Skin epidermis (tissue), 12 donors: ENCODE results near the gene CUEDC2.
"Not testable (repeated sequence)": the region's sequence is repeated elsewhere in the genome, so short reads cannot be mapped to it uniquely, and the experiment has no call there.

Experiments
- H3K27ac ChIP-seq, 21 experiments: fragments of 200-600 bp; sonication (generic) in 11 of 21; one replicate each; pipeline ENCODE4 v1.5.0; 2020; ENCODE audit warnings: mild to moderate bottlenecking in 3 of 21, inconsistent platforms in 2 of 21, moderate library complexity in 2 of 21
- H3K4me3 ChIP-seq, 7 experiments: fragments of 200-600 bp; sonication (generic) in 2 of 7; one replicate each; pipeline ENCODE4 v1.5.0; 2020; ENCODE audit warnings: inconsistent platforms in 2 of 7, mild to moderate bottlenecking in 2 of 7, moderate library complexity in 1 of 7

The CUEDC2 gene

GRCh38 chr10:102457591-102458150 lies 25.3 kb upstream of the CUEDC2 start:
- H3K27ac ChIP-seq: no peak overlapping the region
- H3K4me3 ChIP-seq: no peak overlapping the region

- H3K4me3 ChIP-seq: no peak overlapping the region
- peak overlapping the region in 4 of 21 experiments; percentile 19 to 41 (median 27) for H3K27ac ChIP-seq
Measured at GRCh38 chr10:102455893-102456471, 23.6 kb upstream of the CUEDC2 start.

DNA sequence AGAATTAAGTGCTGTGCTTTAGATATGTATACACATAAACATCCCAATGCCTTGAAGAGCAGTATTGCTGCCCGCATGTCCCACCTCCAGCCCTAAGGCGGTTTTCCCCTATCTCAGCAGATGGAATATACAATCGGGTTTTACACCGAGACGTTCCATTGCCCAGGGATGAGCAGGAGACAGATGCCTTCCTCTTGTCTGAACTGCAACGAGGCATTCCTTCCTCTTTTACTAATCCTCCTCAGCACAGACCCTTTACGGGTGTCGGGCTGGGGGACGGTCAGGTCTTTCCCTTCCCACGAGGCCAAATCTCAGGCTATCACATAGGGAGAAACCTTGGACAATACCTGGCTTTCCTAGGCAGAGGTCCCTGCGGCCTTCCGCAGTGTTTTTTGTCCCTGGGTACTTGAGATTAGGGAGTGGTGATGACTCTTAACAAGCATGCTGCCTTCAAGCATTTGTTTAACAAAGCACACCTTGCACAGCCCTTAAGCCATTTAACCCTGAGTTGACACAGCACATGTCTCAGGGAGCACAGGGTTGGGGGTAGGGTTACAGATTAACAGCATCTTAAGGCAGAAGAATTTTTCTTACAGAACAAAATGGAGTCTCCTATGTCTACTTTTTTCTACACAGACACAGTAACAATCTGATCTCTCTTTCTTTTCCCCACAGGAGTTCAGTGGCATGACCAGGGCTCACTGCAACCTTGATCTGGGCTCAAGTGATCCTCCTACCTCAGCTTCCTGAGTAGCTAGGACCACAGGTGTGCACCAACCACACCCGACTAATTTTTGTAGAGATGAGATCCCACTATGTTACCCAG lies 22.5 kb upstream of the CUEDC2 start:
- peak overlapping the region in 2 of 21 experiments; percentile 33 to 41 for H3K27ac ChIP-seq
- H3K4me3 ChIP-seq: not testable (repeated sequence)

DNA sequence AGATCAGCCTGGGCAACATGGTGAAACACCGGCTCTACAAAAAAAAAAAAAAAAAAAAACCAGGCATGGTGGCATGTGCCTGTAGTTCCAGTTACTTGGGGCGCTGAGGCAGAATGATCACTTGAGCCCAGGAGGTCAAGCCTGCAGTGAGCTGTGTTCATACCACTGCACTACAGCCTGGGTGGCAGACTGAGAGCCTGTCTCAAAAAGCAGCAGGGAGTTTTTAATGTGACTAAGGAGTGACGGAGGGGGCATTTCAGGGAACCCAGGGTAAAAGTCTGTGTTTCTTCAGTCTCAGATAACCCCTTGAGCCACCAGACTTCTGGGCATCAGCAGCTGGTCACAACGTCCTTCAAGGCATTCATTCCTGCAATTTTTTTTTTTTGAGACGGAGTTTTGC lies 21.1 kb upstream of the CUEDC2 start:
- H3K27ac ChIP-seq: peak overlapping the region in 4 of 21 experiments; percentile 15 to 54 (median 36)
- no peak overlapping the region for H3K4me3 ChIP-seq

- Histone ChIP-seq H3K4me3 (no peak overlapping the region), H3K27ac (peak overlapping the region in 3 of 21 experiments; percentile 15 to 46 (median 39))
Measured at GRCh38 chr10:102452672-102453340, 20.4 kb upstream of the CUEDC2 start.

DNA sequence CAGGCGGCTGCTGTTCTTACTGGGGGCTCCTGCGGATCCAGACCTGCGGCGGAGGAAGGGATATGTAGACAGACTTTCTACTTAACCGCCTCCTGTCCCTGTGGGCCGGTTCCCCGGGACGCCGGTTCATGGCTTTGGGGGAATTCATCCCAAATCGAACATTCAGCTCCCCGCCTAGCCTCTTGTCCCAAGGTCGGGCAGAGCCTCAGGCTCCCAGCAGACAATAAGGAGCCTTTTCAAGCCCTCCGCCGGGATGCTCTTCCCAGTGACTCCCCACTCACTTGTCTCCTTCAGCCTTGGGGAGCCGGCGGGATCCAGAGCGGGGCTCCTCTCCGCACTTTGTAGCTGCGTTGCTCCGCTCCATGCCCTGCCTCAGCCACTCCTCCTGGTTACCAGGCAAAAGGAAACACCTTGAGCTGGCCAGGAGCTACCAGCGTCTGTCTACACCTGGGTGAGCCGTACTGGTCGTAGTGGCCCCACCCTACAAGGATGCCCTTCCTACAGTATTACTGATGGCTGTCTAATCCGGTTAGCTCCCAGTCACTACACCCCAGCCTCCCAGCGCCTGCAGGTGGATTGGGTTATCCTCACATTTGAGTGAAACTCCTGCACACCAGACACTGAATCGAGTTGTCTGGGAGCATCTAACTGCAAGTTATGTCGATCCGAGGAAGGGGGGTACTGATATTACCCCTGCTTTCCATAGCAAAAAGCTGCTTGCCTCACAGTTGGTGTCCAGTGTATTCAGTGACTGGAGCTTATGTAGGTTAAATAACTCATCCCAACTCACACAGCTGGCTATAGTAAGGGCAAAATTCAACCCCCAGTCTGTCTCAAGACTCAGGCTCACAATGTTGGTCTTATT lies 19.0 kb upstream of the CUEDC2 start, which contains the start of gene C10orf95:
C10orf95 (minus strand) TSS at position 439 of the 865 bp plus-strand sequence. CDS start 450 bp downstream, outside the sequence.
- Histone ChIP-seq H3K4me3 (peak within 1 kb of the TSS; percentile 57 to 89 (median 79)), H3K27ac (peak within 1 kb of the TSS; percentile 47 to 98 (median 88))

DNA sequence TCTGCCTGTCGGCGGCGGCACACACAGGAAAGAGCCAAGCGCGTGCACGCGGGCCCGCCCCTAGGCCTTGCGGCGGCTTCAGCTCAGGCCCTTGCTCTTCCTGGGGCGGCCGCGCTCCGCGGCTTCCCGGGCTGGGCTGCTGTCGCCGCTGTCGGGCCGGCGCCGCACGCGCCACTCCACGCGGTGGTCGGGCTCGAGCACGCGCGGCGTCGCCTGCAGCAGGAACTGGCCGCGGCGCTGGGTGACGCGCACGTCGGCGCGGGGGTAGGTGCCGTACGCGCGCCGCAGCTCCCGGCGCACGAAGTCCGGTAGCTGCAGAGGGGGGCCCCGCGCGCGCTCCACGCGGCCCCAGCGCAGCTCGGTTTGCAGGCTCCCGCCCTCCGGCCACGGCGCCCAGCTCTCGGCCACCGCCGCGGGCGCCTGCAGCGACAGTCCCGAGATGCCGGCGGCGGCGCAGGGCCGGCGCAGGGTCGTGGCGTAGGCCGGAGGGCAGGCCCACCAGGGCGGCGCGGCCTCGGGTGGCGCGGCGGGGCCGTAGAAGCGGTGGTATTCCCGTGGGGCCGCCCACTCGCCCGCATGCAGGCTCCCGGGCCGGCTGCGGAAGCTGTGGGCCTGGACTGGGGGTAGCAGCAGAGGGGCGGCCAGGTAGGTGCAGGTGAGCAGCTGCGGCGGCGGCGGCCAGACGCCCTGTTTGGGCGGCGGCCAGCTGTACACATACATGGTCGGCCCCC lies 18.2 kb upstream of the CUEDC2 start:
- H3K4me3 ChIP-seq: peak overlapping the region; percentile 57 to 89 (median 79)
- H3K27ac ChIP-seq: peak overlapping the region; percentile 47 to 98 (median 88)

DNA sequence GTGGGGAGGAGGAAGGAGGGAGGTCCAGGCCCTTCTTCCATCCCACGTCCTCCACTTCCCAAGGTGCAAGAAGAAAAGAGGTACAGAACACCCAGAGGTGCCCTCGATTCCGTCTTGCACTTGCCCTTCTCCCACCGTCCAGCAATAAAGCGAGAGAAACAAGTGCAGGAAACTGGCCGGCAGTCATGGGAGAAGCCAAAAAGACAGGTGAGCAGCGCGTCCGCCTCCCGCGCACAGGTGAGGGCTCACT lies 17.7 kb upstream of the CUEDC2 start:
- Histone ChIP-seq H3K27ac (peak overlapping the region; percentile 64 to 98 (median 88)), H3K4me3 (peak overlapping the region; percentile 57 to 89 (median 79))

DNA sequence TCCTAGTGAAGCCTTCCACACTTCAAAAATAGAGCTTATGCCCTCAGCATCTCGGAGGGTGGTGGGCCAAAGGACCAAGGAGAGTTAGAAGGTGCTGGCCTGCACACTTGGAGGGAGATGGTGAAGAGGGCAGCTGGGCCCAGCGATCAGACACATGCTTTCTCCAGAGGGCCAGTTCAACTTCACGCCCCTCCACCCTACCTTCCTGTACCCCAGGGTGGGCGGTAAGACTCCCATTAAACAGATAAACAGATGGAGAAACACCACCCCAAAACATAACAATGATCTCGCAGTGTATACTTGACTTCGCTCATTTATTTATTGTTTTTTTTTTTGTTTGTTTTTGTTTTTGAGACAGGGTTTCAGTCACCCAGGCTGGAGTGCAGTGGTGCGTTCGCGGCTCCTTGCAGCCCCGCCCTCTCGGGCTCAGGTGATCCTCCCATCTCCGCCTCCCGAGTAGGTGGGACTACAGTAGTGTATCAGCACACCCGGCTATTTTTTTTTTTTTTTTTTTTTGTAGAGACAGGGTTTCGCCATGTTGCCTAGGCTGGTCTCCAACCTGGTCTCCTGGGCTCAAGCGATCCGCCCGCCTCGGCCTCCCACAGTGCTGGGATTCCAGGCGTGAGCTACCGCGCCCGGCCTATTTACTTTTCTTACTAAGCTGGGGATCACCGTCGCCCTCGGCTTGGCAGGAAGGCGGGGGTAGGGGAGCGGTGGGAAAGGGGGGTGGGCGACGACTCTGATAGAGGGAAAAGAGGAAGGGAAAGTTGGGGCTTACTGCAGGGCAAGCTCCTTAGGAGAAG lies 17.1 kb upstream of the CUEDC2 start:
- Histone ChIP-seq H3K27ac (peak overlapping the region; percentile 64 to 98 (median 88)), H3K4me3 (peak overlapping the region; percentile 57 to 89 (median 79))

GRCh38 chr10:102444851-102445250 lies 12.5 kb upstream of the CUEDC2 start:
- no peak overlapping the region for H3K4me3 ChIP-seq
- no peak overlapping the region for H3K27ac ChIP-seq

DNA sequence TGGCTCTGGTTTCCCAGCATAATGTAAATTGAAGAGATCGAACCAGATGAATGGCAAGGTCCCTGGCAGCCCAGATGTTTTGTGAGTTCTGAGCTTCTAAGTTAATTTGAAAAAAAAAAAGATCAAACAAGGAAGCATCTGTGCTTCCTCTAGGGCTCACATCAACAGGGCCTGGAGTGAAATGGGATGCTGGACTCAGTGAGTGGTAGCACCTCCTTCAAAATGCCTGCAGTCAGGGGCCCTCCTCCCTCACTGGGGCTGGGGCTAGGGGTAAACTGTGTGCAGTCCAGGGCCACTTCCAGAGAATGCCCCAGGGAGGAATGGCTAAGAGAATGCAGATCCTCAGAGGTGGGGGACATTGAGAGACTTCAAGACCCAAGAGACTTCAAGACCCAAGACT lies 6.0 kb upstream of the CUEDC2 start:
- H3K27ac ChIP-seq: no peak overlapping the region
- H3K4me3 ChIP-seq: no peak overlapping the region

- Histone ChIP-seq H3K27ac (no peak overlapping the region), H3K4me3 (peak overlapping the region in 1 of 7 experiments; percentile 40)
Measured at GRCh38 chr10:102437515-102437914, 5.1 kb upstream of the CUEDC2 start.

DNA sequence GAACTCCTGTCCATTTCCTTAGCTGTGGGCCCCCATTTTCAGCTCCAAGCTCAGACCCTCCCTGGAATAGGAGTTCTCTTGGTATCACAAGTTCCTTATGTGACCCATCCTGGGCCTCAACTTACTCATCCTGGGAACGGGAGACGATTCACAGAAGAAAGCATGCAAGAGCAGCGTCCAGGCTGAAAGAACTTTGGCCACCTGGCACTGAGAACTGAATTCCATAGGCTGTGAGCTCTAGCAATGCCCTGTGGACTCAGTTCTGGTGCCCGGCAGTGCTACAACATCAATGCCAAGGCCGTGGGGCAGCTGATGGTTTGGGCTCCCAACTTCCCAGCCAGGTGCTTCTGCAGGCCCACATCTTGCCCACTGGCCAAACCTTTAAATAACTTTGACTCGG lies 3.9 kb upstream of the CUEDC2 start:
- Histone ChIP-seq H3K27ac (peak overlapping the region in 7 of 21 experiments; percentile 50 to 85 (median 70)), H3K4me3 (peak overlapping the region in 3 of 7 experiments; percentile 28 to 40 (median 37))

GRCh38 chr10:102435529-102436233 lies 3.3 kb upstream of the CUEDC2 start:
- Histone ChIP-seq H3K4me3 (peak overlapping the region in 5 of 7 experiments; percentile 24 to 40 (median 29)), H3K27ac (peak overlapping the region in 18 of 21 experiments; percentile 18 to 85 (median 70))

DNA sequence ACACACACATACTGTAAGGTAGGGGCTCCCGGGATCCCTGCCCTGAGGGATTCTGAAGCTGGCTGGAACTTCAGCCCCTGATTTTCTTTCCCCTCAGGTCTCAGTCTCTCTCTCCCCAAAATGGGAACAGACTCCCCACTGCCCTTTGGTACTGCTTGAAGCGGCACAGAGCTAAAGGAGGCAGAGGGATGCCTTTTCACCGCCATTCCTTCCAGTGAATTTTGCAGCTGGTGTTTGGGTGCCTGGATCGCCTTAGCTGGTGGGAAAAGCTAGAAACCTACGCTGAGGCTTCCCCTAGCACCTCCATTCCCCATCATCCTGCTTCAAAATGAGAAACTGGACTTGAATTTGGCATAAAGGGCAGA lies 2.7 kb upstream of the CUEDC2 start:
- H3K27ac ChIP-seq: peak overlapping the region in 19 of 21 experiments; percentile 18 to 85 (median 70)
- H3K4me3 ChIP-seq: peak overlapping the region in 4 of 7 experiments; percentile 24 to 40 (median 33)

- Histone ChIP-seq H3K27ac (peak overlapping the region in 19 of 21 experiments; percentile 18 to 85 (median 70)), H3K4me3 (peak overlapping the region in 1 of 7 experiments; percentile 40)
Measured at GRCh38 chr10:102434394-102435132, 2.2 kb upstream of the CUEDC2 start.
